CD4-positive, alpha-beta T cell (primary cell): Measurements from ENCODE around the gene GPR62. TPM values are rescaled to one million over a fixed set of nuclear protein-coding genes. Genes with fewer than 3 reads are reported as not detected.
"Not testable (repeated sequence)": the region's sequence is repeated elsewhere in the genome, so short reads cannot be mapped to it uniquely, and the experiment has no call there.

Experiments used
- ATAC-seq: fragments of 200-7000 bp; cut with Tn5 transposase; one replicate; pipeline ENCODE4 v1.10.0; 2022; ENCODE audit warnings: mild to moderate bottlenecking; ENCODE audit not compliant: poor library complexity
- CTCF ChIA-PET: fragments of 350-600 bp; sonication (Branson Sonifier 250); formaldehyde crosslinking; loops from one replicate; lab custom pipeline; 2021; ENCODE audit warnings: antibody characterized with exemption, inconsistent platforms; lab: Charles Lee
- POLR2A ChIA-PET: fragments of 350-600 bp; sonication (Branson Sonifier 250); formaldehyde crosslinking; loops from one replicate; lab custom pipeline; 2021; ENCODE audit warnings: antibody characterized with exemption, inconsistent platforms; lab: Charles Lee
- DNase-seq, 14 experiments: peaks; one replicate each; pipeline ENCODE4 v3.0.0-alpha.2; 2013 to 2020; ENCODE audit warnings: mixed read lengths in 2 of 14
- H3K27ac ChIP-seq, 2 donors: one replicate each; pipeline versions ENCODE4 v1.5.1 to v1.7.0; 2013; ENCODE audit warnings: low read length in 2 of 2, low read depth in 1 of 2, mild to moderate bottlenecking in 1 of 2
- H3K27me3 ChIP-seq, 2 experiments: 1 replicate in 1 of 2; 2 replicates in 1 of 2; pipeline versions ENCODE4 v1.6.1 to v1.7.0; 2013; ENCODE audit warnings: low read length in 2 of 2, control low read depth in 1 of 2, mild to moderate bottlenecking in 1 of 2, moderate library complexity in 1 of 2; ENCODE audit not compliant: insufficient read depth in 2 of 2, control insufficient read depth in 1 of 2
- H3K36me3 ChIP-seq: one replicate; pipeline ENCODE4 v1.6.1; 2013; ENCODE audit warnings: low read length, control low read depth; ENCODE audit not compliant: insufficient read depth
- H3K4me1 ChIP-seq: one replicate; pipeline ENCODE4 v1.6.1; 2013; ENCODE audit warnings: low read length, control low read depth; ENCODE audit not compliant: insufficient read depth
- H3K4me3 ChIP-seq: one replicate; pipeline ENCODE4 v1.5.1; 2013; ENCODE audit warnings: mild to moderate bottlenecking, low read length, moderate library complexity
- H3K9me3 ChIP-seq, 2 experiments: 1 replicate in 1 of 2; 2 replicates in 1 of 2; pipeline versions ENCODE4 v1.6.1 to v1.7.0; 2013; ENCODE audit warnings: low read length in 2 of 2, mild to moderate bottlenecking in 2 of 2, control low read depth in 1 of 2, moderate library complexity in 1 of 2; ENCODE audit not compliant: control insufficient read depth in 1 of 2, insufficient read depth in 1 of 2
- H3K27ac Mint-ChIP-seq: one replicate; pipeline ENCODE4 v1.8.0; 2020; ENCODE audit warnings: mixed read lengths
- H3K27me3 Mint-ChIP-seq: one replicate; pipeline ENCODE4 v1.8.0; 2021; ENCODE audit warnings: mixed read lengths
- H3K36me3 Mint-ChIP-seq: one replicate; pipeline ENCODE4 v1.8.0; 2021; ENCODE audit warnings: low read depth, mixed read lengths
- H3K4me1 Mint-ChIP-seq: one replicate; pipeline ENCODE4 v1.8.0; 2021; ENCODE audit warnings: low read depth, mixed read lengths
- H3K4me3 Mint-ChIP-seq: one replicate; pipeline ENCODE4 v1.8.0; 2020; ENCODE audit warnings: mild to moderate bottlenecking, mixed read lengths
- H3K9me3 Mint-ChIP-seq: one replicate; pipeline ENCODE4 v1.8.0; 2020; ENCODE audit warnings: mixed read lengths
- CTCF ChIP-seq: fragments of 200-600 bp; IDR thresholded peaks from one replicate; pipeline ENCODE4 v1.8.0; 2022; ENCODE audit warnings: antibody characterized with exemption, mild to moderate bottlenecking
- intact Hi-C, 2 experiments: fragments of 100-400 bp; cut with DNase I in 1 of 2; cut with micrococcal nuclease in 1 of 2; formaldehyde crosslinking; loops; one replicate each; pipeline versions ENCODE4 v1.15.1 to v1.9.0; 2023 to 2025; cut with DNase I, micrococcal nuclease
- total RNA-seq, 174 experiments: library from RNA in 2 of 174; stranded (reverse) in 2 of 174; gene quantifications; one replicate each; pipeline ENCODE4 v1.2.3 and lab custom pipeline; 2021 to 2026

Gene GPR62
- total RNA-seq, 2 experiments from 2014 or later, result not detected

DNA sequence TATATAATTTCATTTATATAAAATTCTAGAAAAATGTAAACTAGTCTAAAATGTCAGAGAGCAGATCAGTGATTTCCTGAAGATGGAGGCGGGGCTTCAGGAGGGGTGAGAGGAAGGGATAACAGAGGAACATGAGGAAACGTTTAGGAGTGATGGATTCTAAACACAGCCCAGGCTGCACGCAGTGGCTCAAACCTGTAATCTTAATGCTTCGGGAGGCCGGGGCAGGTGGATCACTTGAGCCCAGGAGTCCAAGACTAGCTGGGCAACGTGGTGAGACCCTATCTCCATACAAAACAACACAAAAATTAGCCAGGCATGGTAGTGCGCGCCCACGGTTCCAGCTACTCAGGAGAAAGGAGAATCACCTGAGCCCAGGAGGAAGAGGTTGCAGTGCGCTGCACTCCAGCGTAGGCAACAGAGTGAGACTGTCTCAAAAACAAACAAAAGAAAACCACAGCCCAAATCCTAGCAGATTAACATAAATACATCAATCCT, 34.1 kb upstream of the GPR62 start:
- Histone ChIP-seq H3K4me1 (no peaks in the 10 kb centered on the region), H3K27ac (no peak overlapping the region), H3K4me3 (no peak overlapping the region), H3K36me3 (no peaks in the 10 kb centered on the region), H3K27me3 (no peaks in the 10 kb centered on the region), H3K9me3 (no peaks in the 10 kb centered on the region)
- ChIA-PET CTCF (no interaction called here), POLR2A (no interaction called here)
- Mint-ChIP-seq H3K27ac (no peak overlapping the region), H3K36me3 (no peaks in the 10 kb centered on the region), H3K4me1 (no peaks in the 10 kb centered on the region), H3K27me3 (peaks cover 3% of the 10 kb centered on the region), H3K9me3 (no peaks in the 10 kb centered on the region), H3K4me3 (no peak overlapping the region)
- no peak for TF ChIP-seq CTCF
- DNase-seq (no peak), ATAC-seq (no peak)
- intact Hi-C loops, result no loop called here

- CTCF ChIA-PET, result no interaction called here
- Mint-ChIP-seq H3K4me1 (no peaks in the 10 kb centered on the region), H3K27ac (no peak overlapping the region), H3K36me3 (no peaks in the 10 kb centered on the region), H3K9me3 (no peaks in the 10 kb centered on the region), H3K27me3 (no peaks in the 10 kb centered on the region), H3K4me3 (no peak overlapping the region)
- no peaks in the 10 kb centered on the region for H3K27me3 ChIP-seq
- no peak overlapping the region for H3K27ac ChIP-seq
- H3K4me1 ChIP-seq, result no peaks in the 10 kb centered on the region
- no peak for TF ChIP-seq CTCF
- no peaks in the 10 kb centered on the region for H3K36me3 ChIP-seq
- no peaks in the 10 kb centered on the region for H3K9me3 ChIP-seq
- intact Hi-C loops, result no loop called here
- H3K4me3 ChIP-seq, result no peak overlapping the region
- POLR2A ChIA-PET, result no interaction called here
- DNase-seq, result no peak
- ATAC-seq, result no peak
Measured at GRCh38 chr3:51927061-51927977, 27.9 kb upstream of the GPR62 start.

DNA sequence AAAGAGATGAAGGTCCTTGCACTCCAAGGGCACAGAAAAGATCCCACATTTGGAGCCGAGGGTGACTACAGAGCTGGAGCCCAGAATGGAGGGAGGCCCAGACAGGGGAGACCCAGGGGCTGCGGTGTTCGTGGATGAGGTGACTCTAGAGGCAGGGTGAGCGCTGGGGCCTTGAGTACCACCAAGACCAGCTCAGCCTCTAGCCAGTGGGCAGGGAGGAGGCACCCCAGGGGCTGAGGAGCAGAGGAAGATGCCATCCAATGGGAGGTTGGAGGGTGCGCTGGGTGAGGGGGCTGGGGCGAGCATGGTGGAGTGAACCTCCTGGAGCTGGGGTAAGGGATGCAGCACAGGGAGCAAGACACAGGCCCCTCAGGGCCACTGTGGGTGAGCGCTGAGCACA, 26.7 kb upstream of the GPR62 start:
- Mint-ChIP-seq H3K36me3 (peaks cover 6% of the 10 kb centered on the region), H3K27ac (no peak overlapping the region), H3K27me3 (no peaks in the 10 kb centered on the region), H3K4me3 (no peak overlapping the region), H3K4me1 (no peaks in the 10 kb centered on the region), H3K9me3 (no peaks in the 10 kb centered on the region)
- no peaks in the 10 kb centered on the region for H3K4me1 ChIP-seq
- ATAC-seq, result no peak
- intact Hi-C loops, result no loop called here
- no peak overlapping the region for H3K27ac ChIP-seq
- H3K9me3 ChIP-seq, result no peaks in the 10 kb centered on the region
- no peak overlapping the region for H3K4me3 ChIP-seq
- no peak for DNase-seq
- no peaks in the 10 kb centered on the region for H3K27me3 ChIP-seq
- no peak for TF ChIP-seq CTCF
- ChIA-PET POLR2A (no interaction called here), CTCF (no interaction called here)
- peaks cover 10% of the 10 kb centered on the region for H3K36me3 ChIP-seq

- intact Hi-C loops, H3K9me3 Mint-ChIP-seq, H3K4me3 Mint-ChIP-seq, H3K27me3 Mint-ChIP-seq, DNase-seq, H3K27ac Mint-ChIP-seq, ATAC-seq, H3K4me3 ChIP-seq, H3K9me3 ChIP-seq, H3K27me3 ChIP-seq, H3K27ac ChIP-seq, CTCF ChIA-PET, H3K4me1 ChIP-seq, POLR2A ChIA-PET, H3K4me1 Mint-ChIP-seq: not testable (repeated sequence)
- H3K36me3 ChIP-seq, result peaks cover 15% of the 10 kb centered on the region
- peaks cover 12% of the 10 kb centered on the region for H3K36me3 Mint-ChIP-seq
Measured at GRCh38 chr3:51928981-51929380, 26.2 kb upstream of the GPR62 start.
